ENCODE results near the gene CD59. TPM values are rescaled to one million over a fixed set of nuclear protein-coding genes. Genes with fewer than 3 reads are reported as not detected.
"Not testable (repeated sequence)": the region's sequence is repeated elsewhere in the genome, so short reads cannot be mapped to it uniquely, and the experiment has no call there.

The CD59 gene
- total and polyA plus RNA-seq, 4 experiments from 2014 or later, result 68.3 to 100 (median 85.9) TPM

DNA sequence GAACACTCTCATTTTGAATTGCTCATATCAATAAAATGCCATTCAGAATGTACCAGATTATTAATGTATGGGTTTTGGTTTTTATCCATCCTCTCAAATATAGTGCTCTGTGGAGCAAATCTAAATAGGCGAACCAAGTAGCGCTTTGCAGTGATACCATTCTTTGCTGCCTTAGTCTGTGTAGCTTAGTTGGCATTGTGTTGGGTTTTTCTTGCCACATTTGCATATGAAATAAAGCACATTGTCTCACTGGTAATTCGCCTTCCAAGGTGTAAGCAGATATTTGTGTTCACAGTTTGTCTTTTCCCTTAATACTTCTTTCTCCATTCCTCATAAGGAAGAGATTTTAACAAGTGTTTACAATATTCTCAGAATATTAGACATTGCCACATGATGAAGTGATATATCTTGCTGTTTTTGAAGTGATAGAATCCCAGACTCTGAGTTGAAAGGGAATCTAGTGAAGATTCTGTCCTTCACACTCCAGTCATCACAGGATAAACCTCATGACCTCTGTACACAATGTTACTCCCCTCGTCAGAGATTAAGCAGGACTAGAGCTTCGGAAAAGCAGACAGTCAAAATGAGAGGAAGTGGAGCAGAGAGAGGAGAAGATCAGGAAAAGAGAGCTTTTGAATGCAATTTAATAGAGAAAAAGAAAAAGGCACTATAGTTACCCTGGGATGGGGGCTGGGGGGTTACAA lies 52.1 kb downstream of the CD59 start:
- H3K27ac ChIP-seq (ENCODE audit: low read depth, low read length), result no peak overlapping the region
- Mint-ChIP-seq H3K4me3 (no peak overlapping the region), H3K27ac (no peak overlapping the region), H3K4me1 (no peaks in the 10 kb centered on the region), H3K36me3 (no peaks in the 10 kb centered on the region), H3K9me3 (peaks cover 0 to 4% (median 2%) of the 10 kb centered on the region in 8 donors), H3K27me3 (peaks cover 17 to 48% of the 10 kb centered on the region in 2 donors)
- peaks cover 5% of the 10 kb centered on the region for H3K27me3 ChIP-seq (ENCODE audit: insufficient read depth, low read length)
- ChIA-PET POLR2A (ENCODE audit: partially characterized antibody) (no interaction called here), CTCF (ENCODE audit: partially characterized antibody) (no interaction called here)
- no peaks in the 10 kb centered on the region for H3K4me1 ChIP-seq (ENCODE audit: insufficient read depth, low read length)
- no peak overlapping the region for H3K4me3 ChIP-seq (ENCODE audit: low read length in 2 of 2)
- no peaks in the 10 kb centered on the region for H3K9me3 ChIP-seq (ENCODE audit: control insufficient read depth in 1 of 2, low read length in 2 of 2)
- intact Hi-C loops (cut with micrococcal nuclease), result no loop called here
- DNase-seq, result no peak
- H3K36me3 ChIP-seq (ENCODE audit: insufficient read depth, low read length), result no peaks in the 10 kb centered on the region

DNA sequence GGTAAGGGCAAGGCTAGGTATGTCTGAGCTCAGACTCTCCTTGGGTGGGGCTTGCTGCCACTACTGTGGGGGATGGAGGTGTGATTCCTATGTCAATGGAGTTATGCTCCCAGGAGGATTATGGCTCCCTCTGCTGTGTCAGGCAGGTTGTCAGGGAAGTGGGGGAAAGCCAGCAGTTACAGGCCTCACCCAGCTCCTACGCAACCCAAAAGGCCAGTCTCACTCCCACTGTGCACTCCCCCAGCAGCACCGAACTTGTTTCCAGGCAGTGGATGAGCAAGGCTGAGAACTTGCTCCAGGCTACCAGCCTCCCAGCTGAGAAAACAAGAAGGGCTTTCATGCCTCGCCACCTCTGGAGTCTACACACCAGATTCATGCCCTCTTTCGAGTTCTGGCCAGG lies 53.8 kb downstream of the CD59 start:
- Histone ChIP-seq H3K36me3 (ENCODE audit: insufficient read depth, low read length) (no peaks in the 10 kb centered on the region), H3K27ac (ENCODE audit: low read depth, low read length) (no peak overlapping the region), H3K27me3 (ENCODE audit: insufficient read depth, low read length) (peaks cover 5% of the 10 kb centered on the region), H3K4me1 (ENCODE audit: insufficient read depth, low read length) (no peaks in the 10 kb centered on the region), H3K4me3 (ENCODE audit: low read length in 2 of 2) (no peak overlapping the region), H3K9me3 (ENCODE audit: control insufficient read depth in 1 of 2, low read length in 2 of 2) (no peaks in the 10 kb centered on the region)
- intact Hi-C loops (cut with micrococcal nuclease), result no loop called here
- ChIA-PET POLR2A (ENCODE audit: partially characterized antibody) (no interaction called here), CTCF (ENCODE audit: partially characterized antibody) (interaction anchor here (1.3 kb wide), 1 partner anchor 9 kb away, joined by 3 read pairs; no protein-coding TSS in a partner anchor)
- Mint-ChIP-seq H3K27ac (peak overlapping the region in 1 of 7 donors; percentile 3), H3K9me3 (peaks cover 0 to 14% (median 3%) of the 10 kb centered on the region in 8 donors), H3K4me3 (no peak overlapping the region), H3K27me3 (peaks cover 20 to 42% of the 10 kb centered on the region in 2 donors), H3K4me1 (no peaks in the 10 kb centered on the region), H3K36me3 (no peaks in the 10 kb centered on the region)
- DNase-seq, result no peak

DNA sequence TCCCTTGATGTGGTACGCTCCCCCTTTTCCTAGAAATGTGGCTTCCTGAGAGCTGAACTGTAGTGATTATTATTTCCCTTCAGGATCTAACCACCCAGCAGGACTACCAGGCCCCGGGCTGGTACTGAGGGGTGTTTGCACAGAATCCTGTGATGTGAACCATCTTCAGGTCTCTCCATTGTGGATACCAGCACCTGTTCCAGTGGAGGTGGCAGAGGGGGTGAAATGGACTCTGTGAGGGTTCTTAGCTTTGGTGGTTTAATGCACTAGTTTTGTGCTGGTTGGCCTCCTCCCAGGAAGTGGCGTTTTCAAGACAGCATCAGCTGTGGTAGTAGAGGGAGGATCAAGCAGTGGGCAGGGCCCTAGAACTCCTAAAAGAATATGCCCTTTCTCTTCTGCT lies 54.2 kb downstream of the CD59 start:
- H3K4me1 Mint-ChIP-seq, result no peaks in the 10 kb centered on the region
- Histone ChIP-seq H3K27ac (ENCODE audit: low read depth, low read length) (no peak overlapping the region), H3K4me1 (ENCODE audit: insufficient read depth, low read length) (no peaks in the 10 kb centered on the region), H3K36me3 (ENCODE audit: insufficient read depth, low read length) (no peaks in the 10 kb centered on the region), H3K9me3 (ENCODE audit: control insufficient read depth in 1 of 2, low read length in 2 of 2) (no peaks in the 10 kb centered on the region), H3K4me3 (ENCODE audit: low read length in 2 of 2) (no peak overlapping the region), H3K27me3 (ENCODE audit: insufficient read depth, low read length) (peaks cover 5% of the 10 kb centered on the region)
- POLR2A ChIA-PET (ENCODE audit: partially characterized antibody), result no interaction called here
- H3K27me3 Mint-ChIP-seq, result peaks cover 24 to 46% of the 10 kb centered on the region in 2 donors
- no peaks in the 10 kb centered on the region for H3K36me3 Mint-ChIP-seq
- H3K4me3 Mint-ChIP-seq, result no peak overlapping the region
- H3K9me3 Mint-ChIP-seq, result peaks cover 0 to 16% (median 4%) of the 10 kb centered on the region in 8 donors
- intact Hi-C loops (cut with micrococcal nuclease), result no loop called here
- CTCF ChIA-PET (ENCODE audit: partially characterized antibody), result interaction anchor here (1.2 to 1.3 kb wide), 2 partner anchors 9 to 61 kb away, joined by 3 read pairs; no protein-coding TSS in a partner anchor
- no peak for DNase-seq
- no peak overlapping the region for H3K27ac Mint-ChIP-seq

DNA sequence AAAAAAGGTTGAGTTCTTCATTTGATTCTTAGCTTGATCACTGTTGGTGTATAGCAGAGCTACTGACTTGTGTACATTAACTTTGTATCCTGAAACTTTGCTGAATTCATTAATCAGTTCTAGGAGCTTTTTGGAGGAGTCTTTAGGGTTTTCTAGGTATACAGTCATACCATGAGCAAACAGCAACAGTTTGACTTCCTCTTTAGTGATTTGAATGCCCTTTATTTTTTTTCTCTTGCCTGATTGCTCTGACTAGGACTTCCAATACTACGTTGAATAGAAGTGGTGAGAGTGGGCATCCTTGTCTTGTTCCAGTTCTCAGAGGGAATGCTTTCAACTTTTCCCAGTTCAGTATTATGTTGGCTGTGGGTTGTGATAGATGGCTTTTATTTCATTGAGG lies 57.6 kb downstream of the CD59 start:
- peaks cover 23 to 35% of the 10 kb centered on the region in 2 donors for H3K27me3 Mint-ChIP-seq
- H3K4me3 ChIP-seq (ENCODE audit: low read length in 2 of 2); H3K27ac ChIP-seq (ENCODE audit: low read depth, low read length); H3K27ac Mint-ChIP-seq; CTCF ChIA-PET (ENCODE audit: partially characterized antibody); DNase-seq; H3K4me1 Mint-ChIP-seq; H3K36me3 ChIP-seq (ENCODE audit: insufficient read depth, low read length); POLR2A ChIA-PET (ENCODE audit: partially characterized antibody); H3K9me3 ChIP-seq (ENCODE audit: control insufficient read depth in 1 of 2, low read length in 2 of 2); H3K4me1 ChIP-seq (ENCODE audit: insufficient read depth, low read length); H3K27me3 ChIP-seq (ENCODE audit: insufficient read depth, low read length); H3K36me3 Mint-ChIP-seq; H3K4me3 Mint-ChIP-seq; intact Hi-C loops (cut with micrococcal nuclease): not testable (repeated sequence)
- H3K9me3 Mint-ChIP-seq, result peaks cover 0 to 16% (median 4%) of the 10 kb centered on the region in 8 donors

DNA sequence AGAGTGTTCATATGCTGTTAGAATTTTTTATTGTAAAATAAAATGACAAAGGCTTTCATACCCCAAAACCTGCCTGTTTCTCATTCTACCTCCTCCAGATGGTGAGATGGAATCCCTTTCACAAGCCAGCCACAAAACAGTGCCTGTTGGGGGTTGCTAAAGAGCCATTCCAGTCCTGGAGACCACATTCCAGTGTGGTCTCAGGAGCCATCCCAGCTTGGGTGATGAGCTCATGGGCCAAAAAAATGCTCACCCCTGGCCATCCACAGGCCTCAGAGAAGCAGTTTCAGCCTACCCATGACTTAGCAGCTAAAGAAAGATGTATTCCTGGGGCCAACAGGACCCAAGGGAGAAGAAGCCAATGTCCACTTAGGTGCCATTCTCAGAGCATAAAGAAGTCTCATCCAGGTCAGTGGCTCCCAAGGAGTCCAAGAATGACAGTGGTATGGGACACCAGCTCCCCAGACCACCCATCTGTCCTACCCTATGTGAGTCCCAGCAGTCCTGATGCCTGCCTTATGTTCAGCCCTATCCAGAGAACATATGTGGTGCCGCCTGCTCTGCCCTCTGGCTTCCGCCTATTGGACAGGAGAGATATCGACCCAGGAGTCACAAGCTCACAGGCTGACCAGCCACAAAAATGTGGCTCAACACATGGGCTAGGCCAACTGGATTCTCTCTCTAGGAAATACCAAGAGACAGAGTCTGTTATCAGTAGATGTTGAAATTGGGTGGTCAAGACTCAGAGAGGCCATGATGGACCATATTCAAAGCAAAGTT lies 62.0 kb downstream of the CD59 start:
- intact Hi-C loops (cut with micrococcal nuclease), result no loop called here
- DNase-seq, result no peak
- Mint-ChIP-seq H3K27ac (no peak overlapping the region), H3K9me3 (peaks cover 0 to 16% (median 3%) of the 10 kb centered on the region in 8 donors), H3K36me3 (no peaks in the 10 kb centered on the region), H3K27me3 (peaks cover 11 to 20% of the 10 kb centered on the region in 2 donors), H3K4me1 (no peaks in the 10 kb centered on the region), H3K4me3 (no peak overlapping the region)
- Histone ChIP-seq H3K36me3 (ENCODE audit: insufficient read depth, low read length) (no peaks in the 10 kb centered on the region), H3K4me3 (ENCODE audit: low read length in 2 of 2) (no peak overlapping the region), H3K4me1 (ENCODE audit: insufficient read depth, low read length) (no peaks in the 10 kb centered on the region), H3K9me3 (ENCODE audit: control insufficient read depth in 1 of 2, low read length in 2 of 2) (no peaks in the 10 kb centered on the region), H3K27me3 (ENCODE audit: insufficient read depth, low read length) (no peaks in the 10 kb centered on the region), H3K27ac (ENCODE audit: low read depth, low read length) (no peak overlapping the region)
- ChIA-PET CTCF (ENCODE audit: partially characterized antibody) (no interaction called here), POLR2A (ENCODE audit: partially characterized antibody) (no interaction called here)

DNA sequence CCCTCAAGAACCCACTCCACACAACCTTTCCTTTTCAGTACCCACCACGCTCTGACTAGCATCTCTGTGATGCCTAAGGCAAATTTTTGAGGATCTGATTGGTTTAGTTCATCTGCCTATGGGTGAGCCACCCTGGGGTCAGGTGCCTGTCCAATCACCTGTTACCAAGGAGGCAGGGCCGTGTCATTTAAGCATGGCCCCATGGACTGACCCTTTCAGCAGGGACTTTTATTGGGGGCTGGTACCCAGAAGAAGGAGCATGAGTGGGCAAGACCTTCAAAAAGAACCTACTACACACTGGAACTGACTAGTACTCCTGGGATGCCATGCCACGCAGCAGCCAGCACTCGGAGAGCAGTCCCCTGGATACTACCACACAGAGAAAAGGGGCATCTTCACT lies 64.0 kb downstream of the CD59 start:
- no peaks in the 10 kb centered on the region for H3K9me3 ChIP-seq (ENCODE audit: control insufficient read depth in 1 of 2, low read length in 2 of 2)
- Mint-ChIP-seq H3K27ac (no peak overlapping the region), H3K4me3 (no peak overlapping the region), H3K27me3 (peaks cover 5 to 18% of the 10 kb centered on the region in 2 donors), H3K4me1 (no peaks in the 10 kb centered on the region), H3K9me3 (peaks cover 0 to 3% (median under 1%) of the 10 kb centered on the region in 8 donors), H3K36me3 (no peaks in the 10 kb centered on the region)
- H3K27ac ChIP-seq (ENCODE audit: low read depth, low read length), result no peak overlapping the region
- H3K27me3 ChIP-seq (ENCODE audit: insufficient read depth, low read length), result no peaks in the 10 kb centered on the region
- CTCF ChIA-PET (ENCODE audit: partially characterized antibody), result no interaction called here
- no peaks in the 10 kb centered on the region for H3K4me1 ChIP-seq (ENCODE audit: insufficient read depth, low read length)
- intact Hi-C loops (cut with micrococcal nuclease), result no loop called here
- H3K36me3 ChIP-seq (ENCODE audit: insufficient read depth, low read length), result no peaks in the 10 kb centered on the region
- POLR2A ChIA-PET (ENCODE audit: partially characterized antibody), result no interaction called here
- no peak for DNase-seq
- H3K4me3 ChIP-seq (ENCODE audit: low read length in 2 of 2), result no peak overlapping the region

DNA sequence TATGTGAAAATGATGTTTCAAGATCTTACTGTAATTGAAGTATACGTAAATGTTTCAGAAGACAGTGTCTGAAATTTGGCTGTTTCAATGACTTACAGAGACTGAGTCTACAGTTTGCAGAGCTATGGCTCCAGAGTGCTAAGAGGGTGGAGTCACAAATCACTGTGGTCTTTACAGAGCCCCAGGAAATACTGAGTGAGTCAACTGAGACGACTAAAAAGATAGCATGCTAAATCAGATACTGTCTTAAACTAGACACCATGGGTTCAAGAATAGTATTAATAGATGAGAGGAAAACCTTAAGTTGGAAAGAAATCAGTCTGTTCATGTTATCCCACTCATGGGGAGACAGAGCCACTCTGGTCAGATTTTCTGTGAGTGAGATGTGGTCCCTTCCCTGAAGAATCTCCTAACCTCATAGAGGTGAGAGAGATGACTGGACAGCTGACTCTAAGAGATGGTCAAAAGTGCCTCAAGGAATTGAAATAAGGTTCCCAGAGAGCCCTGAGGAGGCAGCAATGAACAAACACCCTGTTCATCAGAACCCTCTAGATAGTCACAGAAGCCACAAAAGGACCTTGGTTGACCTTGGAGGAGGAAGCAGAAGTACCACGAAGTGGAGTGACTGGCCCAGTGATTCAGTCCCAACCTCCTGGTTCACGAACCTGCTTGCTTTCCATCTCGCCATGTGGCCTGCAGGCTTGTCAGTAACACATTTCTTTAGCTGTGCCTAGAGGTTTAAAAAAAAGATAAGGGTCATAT lies 65.8 kb downstream of the CD59 start:
- no peaks in the 10 kb centered on the region for H3K4me1 ChIP-seq (ENCODE audit: insufficient read depth, low read length)
- H3K4me3 ChIP-seq (ENCODE audit: low read length in 2 of 2), result no peak overlapping the region
- ChIA-PET CTCF (ENCODE audit: partially characterized antibody) (no interaction called here), POLR2A (ENCODE audit: partially characterized antibody) (no interaction called here)
- H3K4me1 Mint-ChIP-seq, result peaks cover 0 to 1% (median 0%) of the 10 kb centered on the region in 4 donors
- no peak overlapping the region for H3K27ac ChIP-seq (ENCODE audit: low read depth, low read length)
- H3K27ac Mint-ChIP-seq, result no peak overlapping the region
- peaks cover 2 to 15% of the 10 kb centered on the region in 2 donors for H3K27me3 Mint-ChIP-seq
- H3K9me3 Mint-ChIP-seq, result peaks cover 0 to 2% (median 0%) of the 10 kb centered on the region in 8 donors
- intact Hi-C loops (cut with micrococcal nuclease), result no loop called here
- H3K4me3 Mint-ChIP-seq, result no peak overlapping the region
- no peaks in the 10 kb centered on the region for H3K9me3 ChIP-seq (ENCODE audit: control insufficient read depth in 1 of 2, low read length in 2 of 2)
- no peaks in the 10 kb centered on the region for H3K36me3 ChIP-seq (ENCODE audit: insufficient read depth, low read length)
- no peaks in the 10 kb centered on the region for H3K27me3 ChIP-seq (ENCODE audit: insufficient read depth, low read length)
- no peak for DNase-seq
- no peaks in the 10 kb centered on the region for H3K36me3 Mint-ChIP-seq

Data from CD4-positive, alpha-beta memory T cell (primary cell).